Kidney capillary endothelial cell (primary cell): ENCODE measurements around the gene TMEM181.
A peak's percentile ranks its signal among the peaks of the same experiment; 100 is the strongest.
"Not testable (repeated sequence)": the region's sequence is repeated elsewhere in the genome, so short reads cannot be mapped to it uniquely, and the experiment has no call there.

Source experiments
- DNase-seq: peaks from one replicate; pipeline ENCODE4 v3.0.0-alpha.2; 2018; ENCODE audit warnings: low spot score

The TMEM181 gene

GRCh38 chr6:158643836-158644230 is 83.9 kb downstream of the TMEM181 start:
- DNase-seq = peak; percentile 34

- peak; percentile 91 for DNase-seq
Measured at GRCh38 chr6:158644231-158645063, 84.6 kb downstream of the TMEM181 start, which contains the start of gene DYNLT1. TSS of gene DYNLT1 (minus strand) at chr6:158644743. CDS start at chr6:158644708, 35 bp downstream.

GRCh38 chr6:158645064-158646022 is 85.5 kb downstream of the TMEM181 start:
- no peak for DNase-seq

- no peak for DNase-seq
Measured at GRCh38 chr6:158646023-158646910, 86.4 kb downstream of the TMEM181 start.

GRCh38 chr6:158647501-158647900 is 87.6 kb downstream of the TMEM181 start:
- DNase-seq = no peak

GRCh38 chr6:158648682-158649131 is 88.8 kb downstream of the TMEM181 start:
- peak; percentile 84 for DNase-seq

GRCh38 chr6:158649289-158650143 is 89.6 kb downstream of the TMEM181 start, which contains the start of gene SYTL3:
TSS of gene SYTL3 (plus strand) at chr6:158650054. CDS start at chr6:158663269, 13,215 bp downstream.
- DNase-seq = peak; percentile 77

- DNase-seq = not testable (repeated sequence)
Measured at GRCh38 chr6:158651981-158652737, 92.3 kb downstream of the TMEM181 start.

- no peak for DNase-seq
Measured at GRCh38 chr6:158653577-158654354, 93.9 kb downstream of the TMEM181 start.

GRCh38 chr6:158654498-158654897 is 94.6 kb downstream of the TMEM181 start:
- peak; percentile 90 for DNase-seq

- DNase-seq = peak; percentile 79
Measured at GRCh38 chr6:158654960-158655489, 95.1 kb downstream of the TMEM181 start.

- DNase-seq = no peak
Measured at GRCh38 chr6:158655569-158656450, 95.9 kb downstream of the TMEM181 start.

- DNase-seq = not testable (repeated sequence)
Measured at GRCh38 chr6:158656986-158657385, 97.1 kb downstream of the TMEM181 start.

GRCh38 chr6:158660333-158660754 is 100.5 kb downstream of the TMEM181 start:
- DNase-seq = no peak

GRCh38 chr6:158661156-158661685 is 101.3 kb downstream of the TMEM181 start:
- no peak for DNase-seq

GRCh38 chr6:158662607-158662953 is 102.7 kb downstream of the TMEM181 start:
- no peak for DNase-seq

GRCh38 chr6:158662954-158663624 is 103.2 kb downstream of the TMEM181 start:
- DNase-seq = no peak
